ENCODE results near the gene AKR1C3. TPM values are rescaled to one million over a fixed set of nuclear protein-coding genes. Genes with fewer than 3 reads are reported as not detected.

Gene AKR1C3
- total RNA-seq, 1 experiment from 2014 or later = 3.0 TPM

DNA sequence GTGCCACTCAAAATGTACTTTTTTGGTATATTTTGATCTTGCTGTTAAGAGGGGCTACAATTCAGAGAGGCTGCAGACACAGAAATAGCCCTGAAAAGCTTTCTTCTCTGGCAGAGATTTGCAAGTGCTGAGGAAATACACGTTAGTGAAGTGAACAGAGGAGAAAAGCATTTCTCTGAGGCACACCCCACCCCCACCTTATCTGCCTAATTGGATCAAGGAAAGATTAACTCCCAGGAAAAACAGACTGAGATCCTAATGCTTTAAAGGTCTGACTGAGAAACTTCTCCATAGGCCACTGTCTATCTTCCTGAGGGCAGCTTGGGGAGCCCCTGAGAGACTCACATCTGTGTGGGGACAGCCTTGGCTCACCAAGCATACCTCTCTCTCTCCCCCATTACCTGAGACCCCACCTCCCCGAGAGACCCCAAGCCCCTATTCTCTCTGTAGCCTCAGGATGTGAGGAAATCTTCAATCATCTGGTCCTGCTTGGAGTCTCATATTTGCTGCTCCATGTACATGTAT lies 14.8 kb upstream of the AKR1C3 start (continued):
- TF ChIP-seq, protein P1, sequence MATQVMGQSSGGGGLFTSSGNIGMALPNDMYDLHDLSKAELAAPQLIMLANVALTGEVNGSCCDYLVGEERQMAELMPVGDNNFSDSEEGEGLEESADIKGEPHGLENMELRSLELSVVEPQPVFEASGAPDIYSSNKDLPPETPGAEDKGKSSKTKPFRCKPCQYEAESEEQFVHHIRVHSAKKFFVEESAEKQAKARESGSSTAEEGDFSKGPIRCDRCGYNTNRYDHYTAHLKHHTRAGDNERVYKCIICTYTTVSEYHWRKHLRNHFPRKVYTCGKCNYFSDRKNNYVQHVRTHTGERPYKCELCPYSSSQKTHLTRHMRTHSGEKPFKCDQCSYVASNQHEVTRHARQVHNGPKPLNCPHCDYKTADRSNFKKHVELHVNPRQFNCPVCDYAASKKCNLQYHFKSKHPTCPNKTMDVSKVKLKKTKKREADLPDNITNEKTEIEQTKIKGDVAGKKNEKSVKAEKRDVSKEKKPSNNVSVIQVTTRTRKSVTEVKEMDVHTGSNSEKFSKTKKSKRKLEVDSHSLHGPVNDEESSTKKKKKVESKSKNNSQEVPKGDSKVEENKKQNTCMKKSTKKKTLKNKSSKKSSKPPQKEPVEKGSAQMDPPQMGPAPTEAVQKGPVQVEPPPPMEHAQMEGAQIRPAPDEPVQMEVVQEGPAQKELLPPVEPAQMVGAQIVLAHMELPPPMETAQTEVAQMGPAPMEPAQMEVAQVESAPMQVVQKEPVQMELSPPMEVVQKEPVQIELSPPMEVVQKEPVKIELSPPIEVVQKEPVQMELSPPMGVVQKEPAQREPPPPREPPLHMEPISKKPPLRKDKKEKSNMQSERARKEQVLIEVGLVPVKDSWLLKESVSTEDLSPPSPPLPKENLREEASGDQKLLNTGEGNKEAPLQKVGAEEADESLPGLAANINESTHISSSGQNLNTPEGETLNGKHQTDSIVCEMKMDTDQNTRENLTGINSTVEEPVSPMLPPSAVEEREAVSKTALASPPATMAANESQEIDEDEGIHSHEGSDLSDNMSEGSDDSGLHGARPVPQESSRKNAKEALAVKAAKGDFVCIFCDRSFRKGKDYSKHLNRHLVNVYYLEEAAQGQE (IDR thresholded peaks at IDR 0.05; ENCODE audit: low read depth) = no peak

- no peaks in the 10 kb centered on the region; a peak in 1 of 4 replicates for H3K4me1 ChIP-seq (ENCODE audit: control insufficient read depth in 1 of 2, insufficient read depth in 2 of 2, low read length in 2 of 2)
- no peak overlapping the region for H3K4me2 ChIP-seq (ENCODE audit: low read length)
- H3K27ac ChIP-seq (ENCODE audit: low read depth, low read length) = no peak overlapping the region
- DNase-seq (ENCODE audit: low read depth, low spot score) = no peak
- TF ChIP-seq SIN3A (IDR thresholded peaks at IDR 0.05; ENCODE audit: low read depth) = no peak
- no peak for ATAC-seq
- ChIA-PET CTCF (no interaction called here), RAD21 (ENCODE audit: low non-redundant PET in 1 of 2, low total read pairs in 2 of 2, uncharacterized antibody in 2 of 2, unreplicated experiment in 2 of 2) (no interaction called here), POLR2A (no interaction called here)
- no peaks in the 10 kb centered on the region for H3K79me2 ChIP-seq (ENCODE audit: insufficient read depth, low read length)
- no peaks in the 10 kb centered on the region for H3K36me3 ChIP-seq (ENCODE audit: control insufficient read depth in 1 of 2, insufficient read depth in 2 of 2, low read length in 2 of 2)
- H3K27me3 ChIP-seq (ENCODE audit: insufficient read depth, low read length) = no peaks in the 10 kb centered on the region
- H2AFZ ChIP-seq (ENCODE audit: low read depth, low read length, poor library complexity, severe bottlenecking) = no peak overlapping the region
- no peaks in the 10 kb centered on the region for H3K9me2 ChIP-seq (ENCODE audit: insufficient read depth)
- no peaks in the 10 kb centered on the region for H4K20me1 ChIP-seq (ENCODE audit: insufficient read depth)
- no peaks in the 10 kb centered on the region for H3K9me3 ChIP-seq (ENCODE audit: control insufficient read depth in 1 of 2, insufficient read depth in 1 of 2, low read depth in 1 of 2, low read length in 2 of 2)
- no peak overlapping the region for H3K9ac ChIP-seq (ENCODE audit: low read length)
- BruUV-seq (replicated peaks) = no TSS peak
- no peak overlapping the region for H3K4me3 ChIP-seq (replicated peaks in 1 of 2; ENCODE audit: low read depth in 1 of 2, low read length in 2 of 2)
- intact Hi-C loops (cut with micrococcal nuclease) = no loop called here
Measured at GRCh38 chr10:5079836-5080235, 14.4 kb upstream of the AKR1C3 start.

GRCh38 chr10:5081091-5081490 lies 13.1 kb upstream of the AKR1C3 start:
- no peaks in the 10 kb centered on the region for H3K36me3 ChIP-seq (ENCODE audit: control insufficient read depth in 1 of 2, insufficient read depth in 2 of 2, low read length in 2 of 2)
- no peaks in the 10 kb centered on the region for H3K9me2 ChIP-seq (ENCODE audit: insufficient read depth)
- no peak overlapping the region for H2AFZ ChIP-seq (ENCODE audit: low read depth, low read length, poor library complexity, severe bottlenecking)
- no peak overlapping the region for H3K27ac ChIP-seq (ENCODE audit: low read depth, low read length)
- no peak overlapping the region for H3K4me2 ChIP-seq (ENCODE audit: low read length)
- no peak for TF ChIP-seq EZH2 (IDR thresholded peaks at IDR 0.05)
- TF ChIP-seq ZFX (IDR thresholded peaks at IDR 0.05) = no peak
- TF ChIP-seq RAD21 (IDR thresholded peaks at IDR 0.05; ENCODE audit: low read depth) = no peak
- TF ChIP-seq, protein P1 (IDR thresholded peaks at IDR 0.05; ENCODE audit: low read depth) = no peak
- no peaks in the 10 kb centered on the region for H4K20me1 ChIP-seq (ENCODE audit: insufficient read depth)
- ChIA-PET CTCF (no interaction called here), POLR2A (no interaction called here), RAD21 (ENCODE audit: low non-redundant PET in 1 of 2, low total read pairs in 2 of 2, uncharacterized antibody in 2 of 2, unreplicated experiment in 2 of 2) (no interaction called here)
- DNase-seq (ENCODE audit: low read depth, low spot score) = no peak
- intact Hi-C loops (cut with micrococcal nuclease) = no loop called here
- H3K4me3 ChIP-seq (replicated peaks in 1 of 2; ENCODE audit: low read depth in 1 of 2, low read length in 2 of 2) = no peak overlapping the region
- H3K9me3 ChIP-seq (ENCODE audit: control insufficient read depth in 1 of 2, insufficient read depth in 1 of 2, low read depth in 1 of 2, low read length in 2 of 2) = no peaks in the 10 kb centered on the region
- H3K4me1 ChIP-seq (ENCODE audit: control insufficient read depth in 1 of 2, insufficient read depth in 2 of 2, low read length in 2 of 2) = no peaks in the 10 kb centered on the region; a peak in 1 of 4 replicates
- no peaks in the 10 kb centered on the region for H3K79me2 ChIP-seq (ENCODE audit: insufficient read depth, low read length)
- no peak overlapping the region for H3K9ac ChIP-seq (ENCODE audit: low read length)
- H3K27me3 ChIP-seq (ENCODE audit: insufficient read depth, low read length) = no peaks in the 10 kb centered on the region
- BruUV-seq (replicated peaks) = no TSS peak
- no peak for ATAC-seq
